ENCODE measurements around the gene SS18. TPM values are rescaled to one million over a fixed set of nuclear protein-coding genes. Genes with fewer than 3 reads are reported as not detected.

Gene SS18
- total RNA-seq, 1 donor from 2014 or later, result 86.7 TPM

- no peaks in the 10 kb centered on the region for H3K9me3 Mint-ChIP-seq (ENCODE audit: low read depth)
- H3K4me1 Mint-ChIP-seq (ENCODE audit: low read depth), result peaks cover 15% of the 10 kb centered on the region
- no peaks in the 10 kb centered on the region for H3K27me3 Mint-ChIP-seq (ENCODE audit: low read depth)
- DNase-seq (ENCODE audit: low spot score), result no peak
- H3K4me3 Mint-ChIP-seq (ENCODE audit: unreplicated experiment), result no peak overlapping the region
- peaks cover 14% of the 10 kb centered on the region for H3K36me3 Mint-ChIP-seq (ENCODE audit: low read depth)
- H3K27ac Mint-ChIP-seq (ENCODE audit: unreplicated experiment), result no peak overlapping the region
- TF ChIP-seq, protein P1, sequence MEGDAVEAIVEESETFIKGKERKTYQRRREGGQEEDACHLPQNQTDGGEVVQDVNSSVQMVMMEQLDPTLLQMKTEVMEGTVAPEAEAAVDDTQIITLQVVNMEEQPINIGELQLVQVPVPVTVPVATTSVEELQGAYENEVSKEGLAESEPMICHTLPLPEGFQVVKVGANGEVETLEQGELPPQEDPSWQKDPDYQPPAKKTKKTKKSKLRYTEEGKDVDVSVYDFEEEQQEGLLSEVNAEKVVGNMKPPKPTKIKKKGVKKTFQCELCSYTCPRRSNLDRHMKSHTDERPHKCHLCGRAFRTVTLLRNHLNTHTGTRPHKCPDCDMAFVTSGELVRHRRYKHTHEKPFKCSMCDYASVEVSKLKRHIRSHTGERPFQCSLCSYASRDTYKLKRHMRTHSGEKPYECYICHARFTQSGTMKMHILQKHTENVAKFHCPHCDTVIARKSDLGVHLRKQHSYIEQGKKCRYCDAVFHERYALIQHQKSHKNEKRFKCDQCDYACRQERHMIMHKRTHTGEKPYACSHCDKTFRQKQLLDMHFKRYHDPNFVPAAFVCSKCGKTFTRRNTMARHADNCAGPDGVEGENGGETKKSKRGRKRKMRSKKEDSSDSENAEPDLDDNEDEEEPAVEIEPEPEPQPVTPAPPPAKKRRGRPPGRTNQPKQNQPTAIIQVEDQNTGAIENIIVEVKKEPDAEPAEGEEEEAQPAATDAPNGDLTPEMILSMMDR (IDR thresholded peaks at IDR 0.05), result no peak
These were observed 50.3 kb downstream of the SS18 start for GRCh38 chr18:26040051-26040656.

DNA sequence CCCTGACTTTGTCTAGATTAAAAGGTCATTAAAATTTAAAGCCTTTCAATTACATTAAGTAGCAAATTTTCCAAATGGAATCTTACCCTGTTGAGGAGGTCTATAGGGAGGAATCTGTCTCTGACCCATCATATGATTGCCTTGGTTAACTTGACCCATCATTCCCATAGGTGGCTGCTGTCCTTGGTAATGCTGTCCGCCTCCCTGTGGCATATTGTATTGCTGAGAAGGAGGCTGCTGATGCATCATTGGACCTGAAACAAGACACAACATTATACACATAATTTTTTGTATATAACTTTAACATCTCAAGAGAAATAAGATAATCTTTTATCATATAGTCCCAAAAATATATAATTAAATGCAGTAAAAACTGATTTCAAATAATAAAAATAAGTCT is 51.2 kb downstream of the SS18 start:
- Mint-ChIP-seq H3K27ac (ENCODE audit: unreplicated experiment) (no peak overlapping the region), H3K4me3 (ENCODE audit: unreplicated experiment) (no peak overlapping the region), H3K4me1 (ENCODE audit: low read depth) (peaks cover 11% of the 10 kb centered on the region), H3K27me3 (ENCODE audit: low read depth) (no peaks in the 10 kb centered on the region), H3K9me3 (ENCODE audit: low read depth) (no peaks in the 10 kb centered on the region), H3K36me3 (ENCODE audit: low read depth) (peaks cover 13% of the 10 kb centered on the region)
- no peak for DNase-seq (ENCODE audit: low spot score)
- TF ChIP-seq, protein P1 (IDR thresholded peaks at IDR 0.05), result no peak

GRCh38 chr18:26036635-26037034 is 53.8 kb downstream of the SS18 start:
- TF ChIP-seq, protein P1 (IDR thresholded peaks at IDR 0.05), result no peak
- peaks cover 27% of the 10 kb centered on the region for H3K36me3 Mint-ChIP-seq (ENCODE audit: low read depth)
- H3K4me1 Mint-ChIP-seq (ENCODE audit: low read depth), result peaks cover 5% of the 10 kb centered on the region
- no peaks in the 10 kb centered on the region for H3K9me3 Mint-ChIP-seq (ENCODE audit: low read depth)
- H3K27me3 Mint-ChIP-seq (ENCODE audit: low read depth), result no peaks in the 10 kb centered on the region
- H3K4me3 Mint-ChIP-seq (ENCODE audit: unreplicated experiment), result no peak overlapping the region
- no peak for DNase-seq (ENCODE audit: low spot score)
- no peak overlapping the region for H3K27ac Mint-ChIP-seq (ENCODE audit: unreplicated experiment)

GRCh38 chr18:26034850-26035497 is 55.4 kb downstream of the SS18 start:
- Mint-ChIP-seq H3K9me3 (ENCODE audit: low read depth) (no peaks in the 10 kb centered on the region), H3K4me3 (ENCODE audit: unreplicated experiment) (no peak overlapping the region), H3K36me3 (ENCODE audit: low read depth) (peaks cover 38% of the 10 kb centered on the region)

DNA sequence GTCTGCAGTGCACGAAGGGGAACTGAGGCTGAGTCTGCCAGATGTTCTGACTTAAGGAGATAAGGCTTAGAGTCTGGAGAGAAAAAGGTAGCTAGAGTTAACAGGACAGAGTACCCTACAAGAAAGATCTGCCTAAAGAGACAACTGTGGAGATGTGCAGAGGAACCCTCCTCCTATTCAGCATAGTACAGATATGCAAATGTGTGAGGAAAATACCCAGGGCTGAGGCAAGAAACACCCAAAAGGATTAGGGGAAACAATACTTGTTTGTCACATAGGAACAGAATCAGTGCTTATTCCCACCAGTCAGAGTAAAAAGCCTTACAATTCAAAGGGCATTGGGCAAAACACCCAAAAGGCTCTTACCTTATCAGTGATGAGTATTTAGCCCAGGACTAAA is 67.8 kb downstream of the SS18 start:
- Mint-ChIP-seq H3K4me3 (ENCODE audit: unreplicated experiment) (no peak overlapping the region), H3K36me3 (ENCODE audit: low read depth) (peaks cover 41% of the 10 kb centered on the region), H3K27ac (ENCODE audit: unreplicated experiment) (no peak overlapping the region)

More at GRCh38 chr18:26034850-26035497, 55.4 kb downstream of the SS18 start:
- Mint-ChIP-seq H3K4me1 (ENCODE audit: low read depth) (no peaks in the 10 kb centered on the region), H3K27me3 (ENCODE audit: low read depth) (no peaks in the 10 kb centered on the region), H3K27ac (ENCODE audit: unreplicated experiment) (no peak overlapping the region)
- no peak for DNase-seq (ENCODE audit: low spot score)
- TF ChIP-seq, protein P1 (IDR thresholded peaks at IDR 0.05), result no peak

More for the DNA sequence above, 67.8 kb downstream of the SS18 start:
- Mint-ChIP-seq H3K9me3 (ENCODE audit: low read depth) (peaks cover 6% of the 10 kb centered on the region), H3K27me3 (ENCODE audit: low read depth) (no peaks in the 10 kb centered on the region), H3K4me1 (ENCODE audit: low read depth) (no peaks in the 10 kb centered on the region)
- DNase-seq (ENCODE audit: low spot score), result no peak
- TF ChIP-seq, protein P1 (IDR thresholded peaks at IDR 0.05), result no peak

Measured in chondrocyte (in vitro differentiated cells).